ENCODE measurements around the gene GPLD1. TPM values are rescaled to one million over a fixed set of nuclear protein-coding genes. Genes with fewer than 3 reads are reported as not detected.

Gene GPLD1
- 0.77 to 1.2 TPM (median 0.84 TPM) in 5 replicates for total RNA-seq (2022; extraction: Qiagen RNA extraction)

DNA sequence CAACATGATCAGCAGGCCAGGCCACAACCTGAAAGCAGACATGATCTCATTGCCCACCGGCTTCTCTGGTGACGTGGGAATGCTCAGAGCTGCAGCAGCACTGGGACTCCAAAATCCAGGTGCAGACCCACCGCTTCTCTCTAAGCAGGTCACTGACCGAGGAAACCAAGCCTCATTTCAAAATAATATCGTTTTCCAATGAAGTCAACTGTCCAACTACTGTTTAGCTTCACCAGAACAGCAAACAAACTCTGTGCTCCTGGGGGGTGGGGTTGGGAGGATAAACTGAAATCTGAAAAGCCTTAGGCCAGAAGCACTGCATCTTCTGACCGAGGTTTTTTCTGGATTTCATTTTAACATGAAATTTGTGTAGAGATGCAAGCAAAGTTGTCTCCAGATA, at the start of gene GPLD1:
Gene GPLD1 (minus strand): TSS at position 109 of the 400 bp plus-strand sequence. CDS start 67 bp downstream, at position 42.

DNA sequence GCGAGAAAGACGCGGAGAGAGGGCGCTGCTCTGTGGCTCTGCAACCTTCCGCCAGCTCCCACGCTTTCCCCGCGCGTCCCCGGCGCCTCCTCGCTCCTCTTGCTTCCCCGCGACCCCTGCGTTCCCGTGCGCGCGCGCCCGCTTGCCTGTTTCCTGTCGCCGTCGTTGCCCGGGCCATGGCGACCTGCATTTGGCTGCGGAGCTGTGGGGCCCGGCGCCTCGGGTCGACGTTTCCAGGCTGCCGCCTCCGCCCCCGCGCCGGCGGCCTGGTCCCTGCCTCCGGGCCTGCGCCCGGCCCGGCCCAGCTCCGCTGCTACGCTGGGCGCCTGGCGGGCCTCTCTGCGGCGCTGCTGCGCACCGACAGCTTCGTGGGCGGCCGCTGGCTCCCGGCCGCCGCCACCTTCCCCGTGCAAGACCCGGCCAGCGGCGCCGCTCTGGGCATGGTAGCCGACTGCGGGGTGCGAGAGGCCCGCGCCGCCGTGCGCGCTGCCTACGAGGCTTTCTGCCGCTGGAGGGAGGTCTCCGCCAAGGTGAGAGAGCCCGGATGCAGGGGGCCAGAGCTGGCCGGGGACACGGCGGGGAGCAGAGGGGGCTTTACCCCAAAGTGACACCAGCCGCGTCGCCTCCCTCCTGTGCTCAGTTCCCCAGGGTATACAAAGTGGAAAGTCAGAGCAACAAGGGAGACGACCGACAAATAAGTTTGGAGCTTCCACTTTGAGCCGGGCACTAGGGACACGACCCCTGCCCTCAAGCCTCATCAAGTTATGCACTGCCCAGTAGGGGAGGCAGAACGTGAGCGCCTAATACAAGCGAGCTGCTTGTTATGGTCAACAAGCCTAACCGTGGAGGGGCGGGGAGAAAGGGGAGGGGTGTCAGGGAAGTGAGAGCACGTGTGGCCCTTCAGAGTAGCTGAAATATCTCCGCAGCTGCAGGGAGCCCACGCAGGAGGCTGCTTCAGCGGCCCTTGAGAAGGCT, 5.7 kb upstream of the GPLD1 start, which contains the start of gene ALDH5A1:
Gene ALDH5A1 (plus strand): TSS at position 149 of the 975 bp plus-strand sequence. CDS start 28 bp downstream, at position 177.

GRCh38 chr6:24402697-24403500, 86.5 kb downstream of the GPLD1 start, which contains the start of gene MRS2:
MRS2 (plus strand) TSS chr6:24402936; CDS start chr6:24403047, 111 bp downstream.

Other genes starting within 250 kb of the GPLD1 start
- 2.3 to 3.9 TPM (median 2.8 TPM) in 5 replicates for gene DCDC2, start 131.5 kb downstream of the GPLD1 start, total RNA-seq (2022; extraction: Qiagen RNA extraction)
- gene MRS2, start 86.6 kb downstream of the GPLD1 start, total RNA-seq (2022; extraction: Qiagen RNA extraction): 18.9 to 22.8 TPM (median 20.6 TPM) in 5 replicates
- gene ALDH5A1, start 5.4 kb upstream of the GPLD1 start, total RNA-seq (2022; extraction: Qiagen RNA extraction): 6.0 to 7.9 TPM (median 7.1 TPM) in 5 replicates
- 1.8 to 2.2 TPM (median 2.0 TPM) in 5 replicates for gene KIAA0319, start 156.6 kb upstream of the GPLD1 start, total RNA-seq (2022; extraction: Qiagen RNA extraction)
- gene TDP2, start 177.3 kb upstream of the GPLD1 start, total RNA-seq (2022; extraction: Qiagen RNA extraction): 27.7 to 31.3 TPM (median 30.2 TPM) in 5 replicates
- gene ACOT13, start 177.5 kb upstream of the GPLD1 start, total RNA-seq (2022; extraction: Qiagen RNA extraction): 19.9 to 28.9 TPM (median 25.3 TPM) in 5 replicates
- 50.1 to 62.2 TPM (median 53.0 TPM) in 5 replicates for gene C6orf62, start 229.6 kb upstream of the GPLD1 start, total RNA-seq (2022; extraction: Qiagen RNA extraction)